HepG2 (cell line): ENCODE data around the gene DNMT1. TPM values are rescaled to one million over a fixed set of nuclear protein-coding genes. Genes with fewer than 3 reads are reported as not detected.

Experiments used
- ATAD3A ChIP-seq: sonication (generic); formaldehyde crosslinking; IDR thresholded peaks from 2 replicates; pipeline ENCODE4 v1.4.0; 2020; ENCODE audit warnings: missing genetic modification reagents
- CCAR2 ChIP-seq: fragments of 200-400 bp; formaldehyde crosslinking; optimal IDR thresholded peaks from 2 replicates; pipeline ENCODE3; 2018; ENCODE audit warnings: low read depth, mild to moderate bottlenecking, low read length, moderate library complexity
- ELK4 ChIP-seq: sonication (generic); formaldehyde crosslinking; IDR thresholded peaks from 2 replicates; pipeline ENCODE4 v1.9.0; 2021; ENCODE audit warnings: missing genetic modification reagents, borderline replicate concordance
- GABPA ChIP-seq, 2 experiments: IDR thresholded peaks; 2 replicates each; pipeline ENCODE4 v1.6.1; 2011 to 2016; ENCODE audit warnings: low read depth in 2 of 2, low read length in 1 of 2, missing biosample characterization in 1 of 2, missing genetic modification characterization in 1 of 2
- HNF4A ChIP-seq: sonication (generic); formaldehyde crosslinking; IDR thresholded peaks from 2 replicates; pipeline ENCODE4 v1.4.0; 2020; ENCODE audit warnings: missing genetic modification reagents
- IKZF5 ChIP-seq: IDR thresholded peaks from 2 replicates; pipeline ENCODE4 v1.6.1; 2018; ENCODE audit warnings: missing genetic modification reagents, mild to moderate bottlenecking, missing compliant biosample characterization
- POLR2A ChIP-seq, 2 experiments: IDR thresholded peaks; 2 replicates each; pipeline ENCODE4 v1.6.1; 2011; ENCODE audit warnings: low read depth in 2 of 2, low read length in 2 of 2, mild to moderate bottlenecking in 1 of 2, moderate library complexity in 1 of 2; ENCODE audit not compliant: insufficient read depth in 1 of 2
- RFXANK ChIP-seq: IDR thresholded peaks from 2 replicates; pipeline ENCODE4 v1.6.1; 2016
- SALL1 ChIP-seq: sonication (generic); formaldehyde crosslinking; IDR thresholded peaks from 2 replicates; pipeline ENCODE4 v1.8.0; 2022; ENCODE audit warnings: mild to moderate bottlenecking, missing genetic modification reagents
- SATB2 ChIP-seq: sonication (generic); formaldehyde crosslinking; IDR thresholded peaks from 2 replicates; pipeline ENCODE4 v1.5.0; 2020; ENCODE audit warnings: missing genetic modification reagents
- SNAPC4 ChIP-seq: sonication (generic); formaldehyde crosslinking; IDR thresholded peaks from 2 replicates; pipeline ENCODE4 v1.4.0; 2020; ENCODE audit warnings: mild to moderate bottlenecking, missing genetic modification reagents
- TFDP2 ChIP-seq: sonication (generic); formaldehyde crosslinking; IDR thresholded peaks from 2 replicates; pipeline ENCODE4 v1.4.0; 2020; ENCODE audit warnings: missing genetic modification reagents
- ZFP41 ChIP-seq: sonication (generic); formaldehyde crosslinking; IDR thresholded peaks from 2 replicates; pipeline ENCODE4 v1.4.0; 2020; ENCODE audit warnings: mild to moderate bottlenecking, missing genetic modification reagents, borderline replicate concordance
- ZNF3 ChIP-seq: IDR thresholded peaks from 2 replicates; pipeline ENCODE4 v1.7.0; 2017; ENCODE audit warnings: inconsistent platforms
- ZNF574 ChIP-seq: sonication (generic); formaldehyde crosslinking; IDR thresholded peaks from 2 replicates; pipeline ENCODE4 v1.4.0; 2020; ENCODE audit warnings: missing genetic modification reagents
- ZNF614 ChIP-seq: IDR thresholded peaks from 2 replicates; pipeline ENCODE4 v1.6.1; 2018; ENCODE audit warnings: missing biosample characterization, missing genetic modification reagents, inconsistent platforms, borderline replicate concordance
- ZNF768 ChIP-seq: sonication (generic); formaldehyde crosslinking; IDR thresholded peaks from 2 replicates; pipeline ENCODE4 v1.4.0; 2020; ENCODE audit warnings: missing genetic modification reagents
- ZSCAN20 ChIP-seq: sonication (generic); formaldehyde crosslinking; IDR thresholded peaks from 2 replicates; pipeline ENCODE4 v1.4.0; 2020; ENCODE audit warnings: missing genetic modification reagents, mild to moderate bottlenecking, borderline replicate concordance
- polyA plus RNA-seq, 8 experiments: library from polyadenylated mRNA; depleted of rRNA in 3 of 8; stranded (reverse) in 7 of 8; unstranded in 1 of 8; fragments of >200 nt; fragmentation: Illumina TruSeq in 4 of 8; extraction: Trizol in 4 of 8; gene quantifications; 2 replicates each; pipeline versions ENCODE4 v1.2.1 to v1.2.3, GENCODE V29; 2011 to 2016; ENCODE audit warnings: low read depth in 4 of 8, missing spikeins in 1 of 8, mixed read lengths in 1 of 8; ENCODE audit not compliant: insufficient read depth in 1 of 8
- total RNA-seq, 5 experiments: library from RNA; depleted of rRNA; stranded (reverse); fragments of >200 nt; fragmentation: Illumina TruSeq; extraction: Trizol; gene quantifications; 2 replicates each; pipeline ENCODE4 v1.2.3, GENCODE V29; 2016; ENCODE audit warnings: low read depth in 1 of 5

DNMT1 gene
- total and polyA plus RNA-seq, 2 of the 13 experiments (the other 11 are each of a cell fraction or from before 2014, with no cell fraction given), result 31.2 to 91.1 TPM

GRCh38 chr19:10193790-10194499, 808 bp downstream of the DNMT1 start (continued):
- TF ChIP-seq IKZF5 (peak; percentile 6; the same call in 1 of the 2 replicates), HNF4A (CRISPR knock-in tag) (peak; percentile 28; the same call in 1 of the 2 replicates), ZNF574 (CRISPR knock-in tag) (no peak), ZNF768 (peak; percentile 79; the same call in 1 of the 2 replicates), ZNF614 (0 out of 2 replicates have a peak, but pooled peaks have one; percentile 16), ATAD3A (CRISPR knock-in tag) (no peak), ZNF3 (no peak), GABPA (IDR thresholded peaks at IDR 0.05; ENCODE audit: low read depth, low read length) (no peak; the same call in 1 of the 2 replicates), GABPA (CRISPR knock-in tag; IDR thresholded peaks at IDR 0.05; ENCODE audit: low read depth) (peak; percentile 89), ELK4 (no peak), RFXANK (CRISPR knock-in tag) (no peak), TFDP2 (no peak), SATB2 (CRISPR knock-in tag) (no peak), ZSCAN20 (CRISPR knock-in tag) (no peak; the same call in 1 of the 2 replicates), CCAR2 (no peak), SNAPC4 (CRISPR knock-in tag) (no peak), ZFP41 (CRISPR knock-in tag) (no peak), POLR2A (IDR thresholded peaks at IDR 0.05; ENCODE audit: insufficient read depth in 1 of 2, low read depth in 2 of 2, low read length in 2 of 2) (no peak), SALL1 (CRISPR knock-in tag) (no peak)
